GM23338 (cell line): ENCODE results near the gene EHMT2. TPM values are rescaled to one million over a fixed set of nuclear protein-coding genes. Genes with fewer than 3 reads are reported as not detected.

Experiments used
- ATAC-seq: fragments of 200-7000 bp; cut with Tn5 transposase; 3 replicates; pipeline ENCODE4 v1.9.1; 2020
- DNase-seq: peaks from one replicate; pipeline ENCODE4 v3.0.0-alpha.2; 2015; ENCODE audit warnings: low spot score
- H2AFZ ChIP-seq: fragments of 200-600 bp; sonication (generic); 2 replicates; pipeline ENCODE4 v1.8.0; 2016; ENCODE audit warnings: antibody characterized with exemption, mild to moderate bottlenecking, moderate library complexity
- H3F3A ChIP-seq: fragments of 200-600 bp; sonication (generic); replicated peaks from 2 replicates; pipeline ENCODE4 v1.8.0; 2017; ENCODE audit warnings: antibody characterized with exemption, mixed run types, low read depth
- H3K27ac ChIP-seq: fragments of 200-600 bp; sonication (generic); 2 replicates; pipeline ENCODE4 v1.6.1; 2016; ENCODE audit warnings: low read depth
- H3K27me3 ChIP-seq: fragments of 200-600 bp; sonication (generic); 2 replicates; pipeline ENCODE4 v1.8.0; 2016; ENCODE audit warnings: mild to moderate bottlenecking, mixed run types, moderate library complexity; ENCODE audit not compliant: insufficient read depth
- H3K36me3 ChIP-seq: fragments of 200-600 bp; sonication (generic); 2 replicates; pipeline ENCODE4 v1.8.0; 2016; ENCODE audit warnings: mild to moderate bottlenecking; ENCODE audit not compliant: insufficient read depth
- H3K4me1 ChIP-seq: fragments of 200-600 bp; sonication (generic); 2 replicates; pipeline ENCODE4 v1.8.0; 2016; ENCODE audit warnings: mild to moderate bottlenecking, moderate library complexity; ENCODE audit not compliant: insufficient read depth
- H3K4me2 ChIP-seq: fragments of 200-600 bp; sonication (generic); 2 replicates; pipeline ENCODE4 v1.7.1; 2017; ENCODE audit warnings: mixed run types
- H3K4me3 ChIP-seq: fragments of 200-600 bp; sonication (generic); 2 replicates; pipeline ENCODE4 v1.6.1; 2016; ENCODE audit warnings: mixed run types
- H3K79me2 ChIP-seq: fragments of 200-600 bp; sonication (generic); replicated peaks from 2 replicates; pipeline ENCODE4 v1.8.0; 2017; ENCODE audit warnings: mild to moderate bottlenecking; ENCODE audit not compliant: insufficient read depth
- H3K9me2 ChIP-seq: fragments of 200-600 bp; sonication (generic); 2 replicates; pipeline ENCODE4 v1.8.0; 2017; ENCODE audit not compliant: insufficient read depth
- H4K20me1 ChIP-seq: fragments of 200-600 bp; sonication (generic); replicated peaks from 2 replicates; pipeline ENCODE4 v1.8.0; 2017; ENCODE audit warnings: mild to moderate bottlenecking; ENCODE audit not compliant: insufficient read depth
- H3K27ac Mint-ChIP-seq: 2 replicates; pipeline ENCODE4 v1.8.0; 2020; ENCODE audit warnings: inconsistent platforms, mild to moderate bottlenecking, moderate library complexity, mixed read lengths
- H3K27me3 Mint-ChIP-seq: 3 replicates; pipeline ENCODE4 v1.8.0; 2022; ENCODE audit warnings: low read depth, mild to moderate bottlenecking, moderate library complexity, mixed read lengths, inconsistent platforms; ENCODE audit not compliant: insufficient read depth, poor library complexity
- H3K36me3 Mint-ChIP-seq: 3 replicates; pipeline ENCODE4 v1.8.0; 2021; ENCODE audit warnings: low read depth, mild to moderate bottlenecking, inconsistent platforms, moderate library complexity, mixed read lengths
- H3K4me1 Mint-ChIP-seq: 3 replicates; pipeline ENCODE4 v1.8.0; 2020; ENCODE audit warnings: mild to moderate bottlenecking, inconsistent platforms, mixed read lengths
- H3K4me3 Mint-ChIP-seq: 3 replicates; pipeline ENCODE4 v1.8.0; 2021; ENCODE audit warnings: moderate library complexity, mild to moderate bottlenecking, inconsistent platforms, mixed read lengths
- H3K9me3 Mint-ChIP-seq: 3 replicates; pipeline ENCODE4 v1.8.0; 2020; ENCODE audit warnings: moderate library complexity, mild to moderate bottlenecking, inconsistent platforms, mixed read lengths
- CREB1 ChIP-seq: fragments of 250-450 bp; sonication (Bioruptor Pico); IDR thresholded peaks from 2 replicates; pipeline ENCODE4 v1.5.0; 2020; ENCODE audit warnings: low read depth, mild to moderate bottlenecking, moderate library complexity
- EZH2phosphoT487 ChIP-seq: fragments of 200-600 bp; sonication (generic); IDR thresholded peaks from one replicate; pipeline ENCODE4 v1.8.1; 2018; ENCODE audit warnings: antibody characterized with exemption; ENCODE audit not compliant: unreplicated experiment
- JUNB ChIP-seq: IDR thresholded peaks from one replicate; pipeline ENCODE4 v1.6.1; 2016; ENCODE audit warnings: antibody characterized with exemption; ENCODE audit not compliant: unreplicated experiment
- ZNF114 ChIP-seq: fragments of 250-450 bp; sonication (Bioruptor Pico); IDR thresholded peaks from 2 replicates; pipeline ENCODE4 v1.5.0; 2020; ENCODE audit warnings: mild to moderate bottlenecking, moderate library complexity
- polyA plus RNA-seq: library from polyadenylated mRNA; unstranded; fragments of >200 nt; fragmentation: Nextera tagmentation; extraction: Ambion mirVana; gene quantifications from 2 replicates; pipeline ENCODE4 v1.2.1, GENCODE V29; 2016
- total RNA-seq: library from RNA; depleted of rRNA; stranded (reverse); fragments of >200 nt; shearing (Covaris generic); gene quantifications from 2 replicates; pipeline ENCODE4 v1.2.3, GENCODE V29; 2014
- TF ChIP-seq, protein P1 (sequence below): fragments of 250-450 bp; sonication (Bioruptor Pico); IDR thresholded peaks from 2 replicates; pipeline ENCODE4 v1.5.0; 2020; ENCODE audit warnings: mild to moderate bottlenecking, moderate library complexity
- TF ChIP-seq, protein P2 (sequence below): IDR thresholded peaks from 2 replicates; pipeline ENCODE4 v1.6.1; 2016; ENCODE audit warnings: antibody characterized with exemption
- TF ChIP-seq, protein P3 (sequence below): IDR thresholded peaks from one replicate; pipeline ENCODE4 v1.6.1; 2018; ENCODE audit warnings: antibody characterized with exemption; ENCODE audit not compliant: unreplicated experiment

Gene EHMT2
- total and polyA plus RNA-seq, 2 experiments from 2014 or later, result 113 to 193 TPM

DNA sequence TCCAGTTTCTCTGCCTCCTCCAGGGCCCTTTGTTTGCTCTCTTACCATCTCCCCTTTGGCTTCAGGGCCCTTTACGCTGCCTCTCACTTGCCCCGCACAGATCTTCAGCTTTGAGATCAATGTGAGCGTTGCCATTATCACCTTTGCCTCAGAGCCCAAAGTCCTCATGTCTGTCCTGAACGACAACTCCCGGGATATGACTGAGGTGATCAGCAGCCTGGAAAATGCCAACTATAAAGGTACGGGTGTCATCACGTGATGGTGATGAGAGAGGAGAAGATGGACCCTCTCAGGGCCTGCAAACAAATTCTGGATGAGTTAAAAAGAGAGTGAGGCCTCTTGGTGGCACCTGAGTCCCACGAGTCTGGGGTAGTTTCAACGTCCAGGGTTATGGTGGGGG, 38.3 kb upstream of the EHMT2 start (continued):
- TF ChIP-seq, protein P1, sequence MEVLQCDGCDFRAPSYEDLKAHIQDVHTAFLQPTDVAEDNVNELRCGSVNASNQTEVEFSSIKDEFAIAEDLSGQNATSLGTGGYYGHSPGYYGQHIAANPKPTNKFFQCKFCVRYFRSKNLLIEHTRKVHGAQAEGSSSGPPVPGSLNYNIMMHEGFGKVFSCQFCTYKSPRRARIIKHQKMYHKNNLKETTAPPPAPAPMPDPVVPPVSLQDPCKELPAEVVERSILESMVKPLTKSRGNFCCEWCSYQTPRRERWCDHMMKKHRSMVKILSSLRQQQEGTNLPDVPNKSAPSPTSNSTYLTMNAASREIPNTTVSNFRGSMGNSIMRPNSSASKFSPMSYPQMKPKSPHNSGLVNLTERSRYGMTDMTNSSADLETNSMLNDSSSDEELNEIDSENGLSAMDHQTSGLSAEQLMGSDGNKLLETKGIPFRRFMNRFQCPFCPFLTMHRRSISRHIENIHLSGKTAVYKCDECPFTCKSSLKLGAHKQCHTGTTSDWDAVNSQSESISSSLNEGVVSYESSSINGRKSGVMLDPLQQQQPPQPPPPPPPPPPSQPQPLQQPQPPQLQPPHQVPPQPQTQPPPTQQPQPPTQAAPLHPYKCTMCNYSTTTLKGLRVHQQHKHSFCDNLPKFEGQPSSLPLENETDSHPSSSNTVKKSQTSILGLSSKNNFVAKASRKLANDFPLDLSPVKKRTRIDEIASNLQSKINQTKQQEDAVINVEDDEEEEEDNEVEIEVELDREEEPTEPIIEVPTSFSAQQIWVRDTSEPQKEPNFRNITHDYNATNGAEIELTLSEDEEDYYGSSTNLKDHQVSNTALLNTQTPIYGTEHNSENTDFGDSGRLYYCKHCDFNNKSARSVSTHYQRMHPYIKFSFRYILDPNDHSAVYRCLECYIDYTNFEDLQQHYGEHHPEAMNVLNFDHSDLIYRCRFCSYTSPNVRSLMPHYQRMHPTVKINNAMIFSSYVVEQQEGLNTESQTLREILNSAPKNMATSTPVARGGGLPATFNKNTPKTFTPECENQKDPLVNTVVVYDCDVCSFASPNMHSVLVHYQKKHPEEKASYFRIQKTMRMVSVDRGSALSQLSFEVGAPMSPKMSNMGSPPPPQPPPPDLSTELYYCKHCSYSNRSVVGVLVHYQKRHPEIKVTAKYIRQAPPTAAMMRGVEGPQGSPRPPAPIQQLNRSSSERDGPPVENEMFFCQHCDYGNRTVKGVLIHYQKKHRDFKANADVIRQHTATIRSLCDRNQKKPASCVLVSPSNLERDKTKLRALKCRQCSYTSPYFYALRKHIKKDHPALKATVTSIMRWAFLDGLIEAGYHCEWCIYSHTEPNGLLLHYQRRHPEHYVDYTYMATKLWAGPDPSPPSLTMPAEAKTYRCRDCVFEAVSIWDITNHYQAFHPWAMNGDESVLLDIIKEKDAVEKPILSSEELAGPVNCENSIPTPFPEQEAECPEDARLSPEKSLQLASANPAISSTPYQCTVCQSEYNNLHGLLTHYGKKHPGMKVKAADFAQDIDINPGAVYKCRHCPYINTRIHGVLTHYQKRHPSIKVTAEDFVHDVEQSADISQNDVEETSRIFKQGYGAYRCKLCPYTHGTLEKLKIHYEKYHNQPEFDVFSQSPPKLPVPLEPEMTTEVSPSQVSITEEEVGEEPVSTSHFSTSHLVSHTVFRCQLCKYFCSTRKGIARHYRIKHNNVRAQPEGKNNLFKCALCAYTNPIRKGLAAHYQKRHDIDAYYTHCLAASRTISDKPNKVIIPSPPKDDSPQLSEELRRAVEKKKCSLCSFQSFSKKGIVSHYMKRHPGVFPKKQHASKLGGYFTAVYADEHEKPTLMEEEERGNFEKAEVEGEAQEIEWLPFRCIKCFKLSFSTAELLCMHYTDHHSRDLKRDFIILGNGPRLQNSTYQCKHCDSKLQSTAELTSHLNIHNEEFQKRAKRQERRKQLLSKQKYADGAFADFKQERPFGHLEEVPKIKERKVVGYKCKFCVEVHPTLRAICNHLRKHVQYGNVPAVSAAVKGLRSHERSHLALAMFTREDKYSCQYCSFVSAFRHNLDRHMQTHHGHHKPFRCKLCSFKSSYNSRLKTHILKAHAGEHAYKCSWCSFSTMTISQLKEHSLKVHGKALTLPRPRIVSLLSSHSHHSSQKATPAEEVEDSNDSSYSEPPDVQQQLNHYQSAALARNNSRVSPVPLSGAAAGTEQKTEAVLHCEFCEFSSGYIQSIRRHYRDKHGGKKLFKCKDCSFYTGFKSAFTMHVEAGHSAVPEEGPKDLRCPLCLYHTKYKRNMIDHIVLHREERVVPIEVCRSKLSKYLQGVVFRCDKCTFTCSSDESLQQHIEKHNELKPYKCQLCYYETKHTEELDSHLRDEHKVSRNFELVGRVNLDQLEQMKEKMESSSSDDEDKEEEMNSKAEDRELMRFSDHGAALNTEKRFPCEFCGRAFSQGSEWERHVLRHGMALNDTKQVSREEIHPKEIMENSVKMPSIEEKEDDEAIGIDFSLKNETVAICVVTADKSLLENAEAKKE (CRISPR knock-in tag), result no peak
- TF ChIP-seq ZNF114 (CRISPR knock-in tag) (no peak), CREB1 (CRISPR knock-in tag) (no peak)

DNA sequence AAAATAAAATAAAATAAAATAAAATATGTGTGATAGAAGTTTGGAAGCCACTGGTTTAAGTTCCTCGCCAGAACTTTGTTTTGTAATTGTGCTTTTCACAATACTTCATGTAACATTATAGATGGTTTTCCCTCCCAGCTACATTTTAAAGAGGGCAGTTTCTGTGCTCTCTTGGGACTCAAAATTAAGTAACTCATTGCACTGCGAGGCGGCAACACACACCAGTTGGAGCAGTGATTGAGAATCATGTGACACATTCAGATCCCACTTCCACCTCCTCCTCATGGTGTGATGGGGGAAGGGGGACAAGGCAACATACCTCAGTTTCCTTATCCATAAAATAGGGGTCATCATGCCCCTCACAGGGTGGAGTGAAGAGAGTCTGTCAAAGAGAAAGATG, 37.5 kb upstream of the EHMT2 start:
- H3K36me3 Mint-ChIP-seq, result no peaks in the 10 kb centered on the region
- DNase-seq (no peak), ATAC-seq (no peak)
- Histone ChIP-seq H3K9me2 (peaks cover 4% of the 10 kb centered on the region; the same call in 1 of the 2 replicates), H3K36me3 (no peaks in the 10 kb centered on the region), H3K27ac (no peak overlapping the region), H2AFZ (no peak overlapping the region), H3K79me2 (no peaks in the 10 kb centered on the region), H3F3A (no peaks in the 10 kb centered on the region), H4K20me1 (no peaks in the 10 kb centered on the region), H3K27me3 (no peaks in the 10 kb centered on the region), H3K4me3 (no peak overlapping the region), H3K4me1 (no peaks in the 10 kb centered on the region), H3K4me2 (no peak overlapping the region)
- H3K9me3 Mint-ChIP-seq, result peaks cover 11% of the 10 kb centered on the region; the same call in 2 of the 3 replicates
- peaks cover 10% of the 10 kb centered on the region for H3K27me3 Mint-ChIP-seq
- no peak overlapping the region for H3K4me3 Mint-ChIP-seq
- 0 out of 3 replicates have a peak, but pooled peaks cover under 1% of the 10 kb centered on the region for H3K4me1 Mint-ChIP-seq
- H3K27ac Mint-ChIP-seq, result no peak overlapping the region
- TF ChIP-seq, protein P2, sequence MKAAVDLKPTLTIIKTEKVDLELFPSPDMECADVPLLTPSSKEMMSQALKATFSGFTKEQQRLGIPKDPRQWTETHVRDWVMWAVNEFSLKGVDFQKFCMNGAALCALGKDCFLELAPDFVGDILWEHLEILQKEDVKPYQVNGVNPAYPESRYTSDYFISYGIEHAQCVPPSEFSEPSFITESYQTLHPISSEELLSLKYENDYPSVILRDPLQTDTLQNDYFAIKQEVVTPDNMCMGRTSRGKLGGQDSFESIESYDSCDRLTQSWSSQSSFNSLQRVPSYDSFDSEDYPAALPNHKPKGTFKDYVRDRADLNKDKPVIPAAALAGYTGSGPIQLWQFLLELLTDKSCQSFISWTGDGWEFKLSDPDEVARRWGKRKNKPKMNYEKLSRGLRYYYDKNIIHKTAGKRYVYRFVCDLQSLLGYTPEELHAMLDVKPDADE, result no peak
- TF ChIP-seq JUNB (no peak), EZH2phosphoT487 (no peak), CREB1 (CRISPR knock-in tag) (no peak)
- TF ChIP-seq, protein P3, sequence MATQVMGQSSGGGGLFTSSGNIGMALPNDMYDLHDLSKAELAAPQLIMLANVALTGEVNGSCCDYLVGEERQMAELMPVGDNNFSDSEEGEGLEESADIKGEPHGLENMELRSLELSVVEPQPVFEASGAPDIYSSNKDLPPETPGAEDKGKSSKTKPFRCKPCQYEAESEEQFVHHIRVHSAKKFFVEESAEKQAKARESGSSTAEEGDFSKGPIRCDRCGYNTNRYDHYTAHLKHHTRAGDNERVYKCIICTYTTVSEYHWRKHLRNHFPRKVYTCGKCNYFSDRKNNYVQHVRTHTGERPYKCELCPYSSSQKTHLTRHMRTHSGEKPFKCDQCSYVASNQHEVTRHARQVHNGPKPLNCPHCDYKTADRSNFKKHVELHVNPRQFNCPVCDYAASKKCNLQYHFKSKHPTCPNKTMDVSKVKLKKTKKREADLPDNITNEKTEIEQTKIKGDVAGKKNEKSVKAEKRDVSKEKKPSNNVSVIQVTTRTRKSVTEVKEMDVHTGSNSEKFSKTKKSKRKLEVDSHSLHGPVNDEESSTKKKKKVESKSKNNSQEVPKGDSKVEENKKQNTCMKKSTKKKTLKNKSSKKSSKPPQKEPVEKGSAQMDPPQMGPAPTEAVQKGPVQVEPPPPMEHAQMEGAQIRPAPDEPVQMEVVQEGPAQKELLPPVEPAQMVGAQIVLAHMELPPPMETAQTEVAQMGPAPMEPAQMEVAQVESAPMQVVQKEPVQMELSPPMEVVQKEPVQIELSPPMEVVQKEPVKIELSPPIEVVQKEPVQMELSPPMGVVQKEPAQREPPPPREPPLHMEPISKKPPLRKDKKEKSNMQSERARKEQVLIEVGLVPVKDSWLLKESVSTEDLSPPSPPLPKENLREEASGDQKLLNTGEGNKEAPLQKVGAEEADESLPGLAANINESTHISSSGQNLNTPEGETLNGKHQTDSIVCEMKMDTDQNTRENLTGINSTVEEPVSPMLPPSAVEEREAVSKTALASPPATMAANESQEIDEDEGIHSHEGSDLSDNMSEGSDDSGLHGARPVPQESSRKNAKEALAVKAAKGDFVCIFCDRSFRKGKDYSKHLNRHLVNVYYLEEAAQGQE, result no peak
